ENCODE data around the gene CTRB1.

DNA sequence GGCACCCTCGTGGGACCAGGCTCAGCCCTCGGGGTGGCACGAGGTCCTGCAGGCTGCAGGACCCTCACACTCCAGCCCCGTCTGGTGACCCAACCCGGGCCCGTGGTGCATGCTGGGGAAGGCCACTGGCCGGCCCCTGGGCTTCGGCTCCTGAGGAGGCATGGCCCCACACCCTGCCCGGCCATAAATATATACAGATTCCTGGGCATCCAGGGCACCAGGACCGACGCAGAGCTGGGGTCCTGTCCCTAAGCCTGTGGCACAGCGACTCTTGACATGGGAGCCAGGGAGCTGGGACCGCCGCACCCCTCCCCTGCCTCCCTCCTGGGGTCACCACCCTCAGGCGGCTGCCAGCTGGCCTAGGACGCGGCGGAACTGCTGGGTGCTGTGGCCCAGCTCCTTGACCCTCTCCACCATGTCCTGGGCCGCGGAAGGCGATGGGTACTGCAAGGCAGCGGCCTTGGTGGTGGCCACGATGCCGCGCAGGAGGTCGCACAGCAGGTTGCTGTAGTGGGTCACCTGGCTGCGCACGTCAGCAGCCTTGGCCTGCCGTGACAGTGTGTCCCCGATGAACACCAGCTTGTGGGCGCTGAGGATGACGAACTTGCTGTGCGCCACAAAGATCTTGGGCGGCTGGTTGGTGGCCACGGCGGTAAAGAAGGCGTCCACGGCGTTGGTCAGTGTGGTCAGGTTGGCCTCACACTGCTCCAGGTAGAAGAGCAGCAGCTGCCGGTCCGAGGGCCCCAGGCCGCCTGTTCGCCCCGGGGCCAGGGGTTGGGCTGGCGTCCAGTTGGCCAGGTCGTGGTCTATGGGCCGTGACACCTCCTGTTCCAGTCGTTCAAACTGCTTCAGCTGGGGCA lies 10.6 kb downstream of the CTRB1 start:
- TF ChIP-seq SUZ12 (IDR thresholded peaks at IDR 0.05) (no peak), NFRKB (IDR thresholded peaks at IDR 0.05) (no peak), FOXM1 (IDR thresholded peaks at IDR 0.05; ENCODE audit: borderline replicate concordance) (no peak), ELF4 (IDR thresholded peaks at IDR 0.05) (no peak), ARNT (IDR thresholded peaks at IDR 0.05) (no peak), BHLHE40 (IDR thresholded peaks at IDR 0.05; ENCODE audit: borderline replicate concordance) (no peak)

All from HEK293T (cell line).